ENCODE measurements around the gene PRPSAP1.

- no peak for TF ChIP-seq CTCF (IDR thresholded peaks at IDR 0.05)
- TF ChIP-seq POLR2AphosphoS5 (IDR thresholded peaks at IDR 0.05) = no peak
- TF ChIP-seq POLR2A (IDR thresholded peaks at IDR 0.05) = no peak
Observed at GRCh38 chr17:76275382-76276068, 78.2 kb downstream of the PRPSAP1 start.

Measured in sigmoid colon (tissue), 4 donors.